DND-41 (cell line): ENCODE data around the gene FYB1.

Experiments
- CTCF ChIP-seq: IDR thresholded peaks from 2 replicates; pipeline ENCODE4 v1.5.1; 2012; ENCODE audit warnings: borderline replicate concordance, low read length, moderate library complexity, mild to moderate bottlenecking; ENCODE audit not compliant: poor library complexity, severe bottlenecking; ENCODE audit errors: extremely low read depth
- EZH2 ChIP-seq: IDR thresholded peaks from 3 replicates; pipeline ENCODE4 v1.6.1; 2012; ENCODE audit warnings: borderline replicate concordance, low read depth, mild to moderate bottlenecking, moderate library complexity, low read length, inconsistent platforms; ENCODE audit not compliant: severe bottlenecking

- TF ChIP-seq CTCF, result no peak
- no peak for TF ChIP-seq EZH2
These were observed 72.4 kb downstream of the FYB1 start for GRCh38 chr5:39146831-39147540.
